ENCODE measurements around the gene FAAP20.
"Not testable (repeated sequence)": the region's sequence is repeated elsewhere in the genome, so short reads cannot be mapped to it uniquely, and the experiment has no call there.

The FAAP20 gene

DNA sequence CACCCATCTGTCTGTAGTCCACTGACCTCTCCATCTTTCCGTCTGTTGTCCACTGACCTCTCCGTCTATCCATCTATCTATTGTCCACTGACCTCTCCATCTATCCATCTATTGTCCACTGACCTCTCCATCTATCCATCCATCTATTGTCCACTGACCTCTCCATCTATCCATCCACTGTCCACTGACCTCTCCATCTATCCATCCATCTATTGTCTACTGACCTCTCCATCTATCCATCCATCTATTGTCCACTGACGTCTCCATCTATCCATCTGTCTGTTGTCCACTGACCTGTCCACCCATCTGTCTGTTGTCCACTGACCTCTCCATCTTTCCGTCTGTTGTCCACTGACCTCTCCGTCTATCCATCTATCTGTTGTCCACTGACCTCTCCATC lies 46.7 kb downstream of the FAAP20 start:
- H3K9ac ChIP-seq (ENCODE audit: low read depth, low read length); H3K4me1 ChIP-seq (ENCODE audit: insufficient read depth, low read length); H3K9me3 ChIP-seq (ENCODE audit: control insufficient read depth, insufficient read depth, low read length); H3K36me3 ChIP-seq (ENCODE audit: insufficient read depth, low read length): not testable (repeated sequence)

DNA sequence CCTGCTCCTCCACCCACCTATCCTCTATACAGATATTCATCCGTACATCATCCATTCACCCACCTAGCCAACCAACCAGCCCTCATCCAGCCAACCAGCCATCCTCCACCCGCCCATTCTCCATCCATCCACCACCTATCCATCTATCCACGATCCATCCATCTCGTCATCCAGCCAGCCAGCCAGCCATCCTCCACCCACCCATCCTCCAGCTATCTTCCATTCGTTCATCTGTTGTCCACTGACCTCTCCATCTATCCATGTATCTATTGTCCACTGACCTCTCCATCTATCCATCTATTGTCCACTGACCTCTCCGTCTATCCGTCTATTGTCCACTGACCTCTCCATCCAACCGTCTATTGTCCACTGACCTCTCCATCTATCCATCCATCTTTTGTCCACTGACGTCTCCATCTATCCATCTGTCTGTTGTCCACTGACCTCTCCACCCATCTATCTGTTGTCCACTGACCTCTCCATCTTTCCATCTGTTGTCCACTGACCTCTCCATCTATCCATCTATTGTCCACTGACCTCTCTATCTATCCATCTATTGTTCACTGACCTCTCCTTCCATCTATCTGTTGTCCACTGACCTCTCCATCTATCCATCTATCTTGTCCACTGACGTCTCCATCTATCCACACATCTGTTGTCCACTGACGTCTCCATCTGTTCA lies 47.6 kb downstream of the FAAP20 start:
- no peaks in the 10 kb centered on the region for H3K4me1 ChIP-seq (ENCODE audit: insufficient read depth, low read length)

DNA sequence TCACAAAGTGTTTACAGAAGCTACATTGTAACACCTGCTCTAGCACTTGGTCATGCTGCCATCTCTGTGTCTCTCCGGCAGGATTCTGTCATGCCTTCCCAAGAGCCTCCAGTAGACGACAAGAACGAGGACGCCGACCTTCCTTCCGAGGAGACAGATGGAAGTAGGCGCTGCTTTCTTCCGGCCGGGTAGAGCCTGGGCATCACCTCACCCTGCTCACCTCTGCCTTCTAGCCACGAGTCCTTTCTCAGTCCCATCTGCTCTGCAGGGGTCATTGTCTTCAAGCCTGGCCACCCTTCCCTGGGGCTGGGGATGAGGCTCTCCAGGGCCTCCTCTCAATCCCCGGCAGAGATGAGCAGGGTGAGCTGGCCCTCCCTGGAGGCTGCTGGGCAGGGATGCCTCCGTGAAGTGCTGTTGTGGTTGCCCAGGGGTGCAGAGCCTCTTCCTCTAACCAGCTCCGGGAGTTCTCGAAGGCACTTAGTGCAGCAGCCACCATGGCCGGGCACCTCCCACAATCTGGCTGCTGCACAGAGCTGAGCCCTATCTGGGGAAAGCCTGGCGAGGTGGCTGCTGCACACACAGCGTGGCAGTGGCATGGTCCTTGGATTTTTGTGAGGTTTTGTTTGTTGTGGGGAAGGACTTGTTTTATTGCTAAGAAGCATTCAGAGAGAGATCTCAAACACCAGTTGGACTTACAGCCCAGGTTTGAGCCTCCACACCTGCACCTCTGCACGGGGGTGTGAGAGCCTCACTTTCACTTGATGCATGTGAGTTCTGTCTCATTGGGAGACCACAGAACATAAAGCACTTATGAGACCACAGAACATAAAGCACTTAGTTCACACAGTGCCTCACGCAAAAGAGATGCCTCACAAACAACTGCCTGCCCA lies 48.4 kb downstream of the FAAP20 start:
- H3K9me3 ChIP-seq (ENCODE audit: control insufficient read depth, insufficient read depth, low read length), result no peaks in the 10 kb centered on the region
- H3K4me1 ChIP-seq (ENCODE audit: insufficient read depth, low read length), result no peaks in the 10 kb centered on the region
- peaks cover 7% of the 10 kb centered on the region for H3K36me3 ChIP-seq (ENCODE audit: insufficient read depth, low read length)
- H3K9ac ChIP-seq (ENCODE audit: low read depth, low read length), result no peak overlapping the region

More for the DNA sequence above, 47.6 kb downstream of the FAAP20 start:
- Histone ChIP-seq H3K9ac (ENCODE audit: low read depth, low read length) (no peak overlapping the region), H3K36me3 (ENCODE audit: insufficient read depth, low read length) (peaks cover 7% of the 10 kb centered on the region), H3K9me3 (ENCODE audit: control insufficient read depth, insufficient read depth, low read length) (no peaks in the 10 kb centered on the region)

DNA sequence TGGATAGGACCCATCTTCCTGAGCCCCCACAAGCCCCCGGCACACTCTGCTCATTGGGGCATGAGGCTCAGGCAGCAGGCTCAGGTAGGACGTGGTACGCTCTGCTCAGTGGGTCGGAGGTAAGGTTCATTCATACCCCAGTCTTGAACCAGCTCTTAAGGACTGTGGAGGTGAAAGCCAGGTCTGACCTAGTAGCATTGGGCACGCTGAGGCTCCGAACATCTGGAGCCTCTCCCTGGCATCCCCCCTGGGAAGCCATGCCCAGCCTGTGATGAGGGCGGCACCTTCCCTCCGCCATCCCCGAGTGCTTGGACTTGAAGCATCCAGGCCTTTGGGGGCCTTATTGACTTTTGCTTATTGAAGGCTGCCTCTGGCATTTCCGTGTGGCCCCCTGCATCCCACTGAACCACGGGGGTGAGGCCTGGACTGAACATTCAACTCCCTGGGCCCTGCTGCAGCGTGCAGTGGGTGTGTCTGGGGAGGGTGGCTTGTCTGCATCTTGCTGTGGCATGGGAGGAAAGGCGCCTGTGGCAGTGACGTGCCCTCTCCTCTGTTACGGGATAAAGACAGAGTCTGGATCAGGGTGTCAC lies 50.0 kb downstream of the FAAP20 start:
- H3K9me3 ChIP-seq (ENCODE audit: control insufficient read depth, insufficient read depth, low read length), result no peaks in the 10 kb centered on the region
- H3K9ac ChIP-seq (ENCODE audit: low read depth, low read length), result no peak overlapping the region
- no peaks in the 10 kb centered on the region for H3K4me1 ChIP-seq (ENCODE audit: insufficient read depth, low read length)
- H3K36me3 ChIP-seq (ENCODE audit: insufficient read depth, low read length), result peaks cover 7% of the 10 kb centered on the region

GRCh38 chr1:2143814-2144500 lies 50.6 kb downstream of the FAAP20 start:
- H3K36me3 ChIP-seq (ENCODE audit: insufficient read depth, low read length), result peaks cover 7% of the 10 kb centered on the region; the same call in 1 of the 2 replicates
- H3K4me1 ChIP-seq (ENCODE audit: insufficient read depth, low read length), result no peaks in the 10 kb centered on the region
- H3K9ac ChIP-seq (ENCODE audit: low read depth, low read length), result no peak overlapping the region
- no peaks in the 10 kb centered on the region for H3K9me3 ChIP-seq (ENCODE audit: control insufficient read depth, insufficient read depth, low read length)

DNA sequence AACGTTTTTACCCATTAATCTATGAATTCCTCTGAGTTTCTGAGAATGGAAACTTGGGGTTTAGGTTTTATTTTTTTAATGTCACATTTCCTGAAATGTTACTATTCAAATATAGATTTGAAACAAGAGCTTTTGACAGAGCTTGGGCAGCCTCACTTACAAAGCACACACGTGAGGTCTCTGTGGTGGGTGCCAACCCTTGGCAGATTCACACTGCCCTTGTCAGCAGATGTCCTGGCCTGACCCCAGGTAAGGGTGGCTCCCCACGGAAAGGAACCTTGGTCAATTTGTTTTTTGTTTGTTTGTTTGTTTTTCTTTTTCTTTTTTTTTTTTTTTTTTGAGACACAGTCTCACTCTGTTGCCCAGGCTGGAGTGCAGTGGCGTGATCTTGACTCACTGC lies 53.5 kb downstream of the FAAP20 start:
- H3K9me3 ChIP-seq (ENCODE audit: control insufficient read depth, insufficient read depth, low read length), result no peaks in the 10 kb centered on the region
- H3K9ac ChIP-seq (ENCODE audit: low read depth, low read length), result no peak overlapping the region

More for the DNA sequence above, 53.5 kb downstream of the FAAP20 start:
- Histone ChIP-seq H3K36me3 (ENCODE audit: insufficient read depth, low read length) (no peaks in the 10 kb centered on the region; the same call in 1 of the 2 replicates), H3K4me1 (ENCODE audit: insufficient read depth, low read length) (no peaks in the 10 kb centered on the region)

Data from ES-I3 (cell line).